HTR-8/SVneo (cell line): ENCODE measurements around the gene CLNK.

Experiments
- DNase-seq: peaks from one replicate; pipeline ENCODE4 v3.0.0; 2011; ENCODE audit warnings: low spot score, mixed read lengths; ENCODE audit not compliant: insufficient read length
- FAIRE-seq: peaks from 2 replicates; lab custom pipeline; 2011; peaks lifted over from hg19 to GRCh38; lab: Jason Lieb, UNC

Gene CLNK

GRCh38 chr4:10470505-10470904 lies 214.1 kb downstream of the CLNK start:
- FAIRE-seq (no peak), DNase-seq (no peak)

- DNase-seq (no peak), FAIRE-seq (no peak)
Measured at GRCh38 chr4:10466161-10466560, 218.4 kb downstream of the CLNK start.

- DNase-seq: no peak
- FAIRE-seq: no peak
Measured at GRCh38 chr4:10462876-10463275, 221.7 kb downstream of the CLNK start.

GRCh38 chr4:10461850-10462400 lies 222.6 kb downstream of the CLNK start:
- DNase-seq (no peak), FAIRE-seq (no peak)

GRCh38 chr4:10461091-10461849 lies 223.3 kb downstream of the CLNK start:
- FAIRE-seq (peak; percentile 33), DNase-seq (peak; percentile 62)

GRCh38 chr4:10460313-10461047 lies 224.1 kb downstream of the CLNK start:
- DNase-seq: no peak

GRCh38 chr4:10459305-10459704 lies 225.3 kb downstream of the CLNK start:
- DNase-seq (no peak), FAIRE-seq (no peak)

More at GRCh38 chr4:10460313-10461047, 224.1 kb downstream of the CLNK start:
- FAIRE-seq: no peak

- DNase-seq (no peak), FAIRE-seq (no peak)
Measured at GRCh38 chr4:10458177-10458576, 226.4 kb downstream of the CLNK start.

GRCh38 chr4:10457255-10457801 lies 227.2 kb downstream of the CLNK start, which contains the start of gene ZNF518B:
Gene ZNF518B, minus strand, starts transcription at chr4:10457426. Its CDS starts 11,098 bp downstream, at chr4:10446328.
- FAIRE-seq: no peak
- peak; percentile 67 for DNase-seq

- FAIRE-seq (no peak), DNase-seq (peak; percentile 34)
Measured at GRCh38 chr4:10456595-10457254, 227.8 kb downstream of the CLNK start.

- FAIRE-seq (no peak), DNase-seq (no peak)
Measured at GRCh38 chr4:10456260-10456594, 228.3 kb downstream of the CLNK start.

GRCh38 chr4:10455133-10455532 lies 229.4 kb downstream of the CLNK start:
- FAIRE-seq (no peak), DNase-seq (no peak)

- no peak for DNase-seq
- FAIRE-seq: no peak
Measured at GRCh38 chr4:10454726-10455125, 229.8 kb downstream of the CLNK start.

- FAIRE-seq (no peak), DNase-seq (no peak)
Measured at GRCh38 chr4:10454121-10454520, 230.4 kb downstream of the CLNK start.

GRCh38 chr4:10448991-10449390 lies 235.6 kb downstream of the CLNK start:
- FAIRE-seq (no peak), DNase-seq (no peak)

GRCh38 chr4:10442976-10443375 lies 241.6 kb downstream of the CLNK start:
- DNase-seq: no peak

GRCh38 chr4:10441512-10441911 lies 243.1 kb downstream of the CLNK start:
- DNase-seq (no peak), FAIRE-seq (no peak)

More at GRCh38 chr4:10442976-10443375, 241.6 kb downstream of the CLNK start:
- FAIRE-seq: no peak

GRCh38 chr4:10438924-10439323 lies 245.6 kb downstream of the CLNK start:
- FAIRE-seq: no peak
- no peak for DNase-seq

- DNase-seq (no peak), FAIRE-seq (no peak)
Measured at GRCh38 chr4:10437735-10438134, 246.8 kb downstream of the CLNK start.
